Endodermal cell (in vitro differentiated cells): ENCODE data around the gene BARX2. TPM values are rescaled to one million over a fixed set of nuclear protein-coding genes. Genes with fewer than 3 reads are reported as not detected.

ENCODE experiments used
- DNase-seq: peaks from one replicate; pipeline ENCODE4 v3.0.0-alpha.2; 2017
- H3K27ac ChIP-seq: 2 replicates; pipeline ENCODE4 v1.5.1; 2013; ENCODE audit warnings: mild to moderate bottlenecking, low read depth, low read length, moderate library complexity
- H3K27me3 ChIP-seq: 2 replicates; pipeline ENCODE4 v1.6.1; 2013; ENCODE audit warnings: mild to moderate bottlenecking, low read length, moderate library complexity; ENCODE audit not compliant: insufficient read depth, control insufficient read depth, poor library complexity, severe bottlenecking
- H3K36me3 ChIP-seq: 2 replicates; pipeline ENCODE4 v1.7.0; 2013; ENCODE audit warnings: mild to moderate bottlenecking, low read length, moderate library complexity; ENCODE audit not compliant: control insufficient read depth, insufficient read depth
- H3K4me1 ChIP-seq: one replicate; pipeline ENCODE4 v1.7.0; 2013; ENCODE audit warnings: low read length; ENCODE audit not compliant: control insufficient read depth, insufficient read depth
- H3K4me3 ChIP-seq: 2 replicates; pipeline ENCODE4 v1.5.1; 2013; ENCODE audit warnings: mild to moderate bottlenecking, low read length, moderate library complexity
- H3K9ac ChIP-seq: 2 replicates; pipeline ENCODE4 v1.6.1; 2013; ENCODE audit warnings: mild to moderate bottlenecking, low read length, moderate library complexity; ENCODE audit not compliant: poor library complexity, severe bottlenecking; ENCODE audit errors: extremely low read depth
- H3K9me3 ChIP-seq: 2 replicates; pipeline ENCODE4 v1.6.1; 2013; ENCODE audit warnings: mild to moderate bottlenecking, low read length, moderate library complexity; ENCODE audit not compliant: control insufficient read depth
- H3K27ac Mint-ChIP-seq: 2 replicates; pipeline ENCODE4 v1.8.0; 2020; ENCODE audit warnings: mixed read lengths
- H3K27me3 Mint-ChIP-seq: 2 replicates; pipeline ENCODE4 v1.8.0; 2021; ENCODE audit warnings: mild to moderate bottlenecking, mixed read lengths; ENCODE audit not compliant: insufficient read depth
- H3K36me3 Mint-ChIP-seq: 2 replicates; pipeline ENCODE4 v1.8.0; 2020; ENCODE audit warnings: low read depth, mixed read lengths
- H3K4me1 Mint-ChIP-seq: 2 replicates; pipeline ENCODE4 v1.8.0; 2020; ENCODE audit warnings: mixed read lengths
- H3K4me3 Mint-ChIP-seq: 2 replicates; pipeline ENCODE4 v1.8.0; 2020; ENCODE audit warnings: mild to moderate bottlenecking, moderate library complexity, mixed read lengths
- H3K9me3 Mint-ChIP-seq: 2 replicates; pipeline ENCODE4 v1.8.0; 2020; ENCODE audit warnings: mild to moderate bottlenecking, mixed read lengths
- CTCF ChIP-seq: fragments of 200-600 bp; sonication (generic); conservative IDR thresholded peaks from 2 replicates; pipeline ENCODE4 v1.5.0; 2021; ENCODE audit warnings: antibody characterized with exemption, mild to moderate bottlenecking
- WGBS, 2 experiments: methylation state at CpG; one replicate each; pipeline versions ENCODE4 v1.1.5 to v1.1.7; 2013; ENCODE audit warnings: missing lambda C conversion rate in 2 of 2, mixed read lengths in 1 of 2; ENCODE audit not compliant: insufficient coverage in 1 of 2, insufficient read length in 1 of 2; 5-methylcytosine and 5-hydroxymethylcytosine counted together
- total RNA-seq, 2 donors: library from RNA; stranded (reverse); fragmentation: NEBNext Ultra II Directional in 1 of 2; extraction: Animal tissue kit (Norgen Biotek cat#: 25700) in 1 of 2; gene quantifications; 2 replicates in 1 of 2; 3 replicates in 1 of 2; pipeline ENCODE4 v1.2.1, GENCODE V29; 2021

BARX2 gene
- total RNA-seq, 2 donors from 2014 or later, result not detected

- Mint-ChIP-seq H3K27me3 (peaks cover 20% of the 10 kb centered on the region), H3K4me3 (no peak overlapping the region), H3K4me1 (peaks cover 3% of the 10 kb centered on the region), H3K27ac (no peak overlapping the region), H3K36me3 (no peaks in the 10 kb centered on the region), H3K9me3 (no peaks in the 10 kb centered on the region)
- Histone ChIP-seq H3K4me1 (no peaks in the 10 kb centered on the region), H3K36me3 (no peaks in the 10 kb centered on the region), H3K9ac (no peak overlapping the region), H3K4me3 (no peak overlapping the region), H3K9me3 (no peaks in the 10 kb centered on the region), H3K27ac (no peak overlapping the region), H3K27me3 (no peaks in the 10 kb centered on the region)
- WGBS, 2 experiments, result 83 to 86% methylated on average over 1 of the region's 1 CpG
- TF ChIP-seq CTCF, result no peak
- DNase-seq, result no peak
Measured at GRCh38 chr11:129387434-129387833, 11.8 kb downstream of the BARX2 start.

DNA sequence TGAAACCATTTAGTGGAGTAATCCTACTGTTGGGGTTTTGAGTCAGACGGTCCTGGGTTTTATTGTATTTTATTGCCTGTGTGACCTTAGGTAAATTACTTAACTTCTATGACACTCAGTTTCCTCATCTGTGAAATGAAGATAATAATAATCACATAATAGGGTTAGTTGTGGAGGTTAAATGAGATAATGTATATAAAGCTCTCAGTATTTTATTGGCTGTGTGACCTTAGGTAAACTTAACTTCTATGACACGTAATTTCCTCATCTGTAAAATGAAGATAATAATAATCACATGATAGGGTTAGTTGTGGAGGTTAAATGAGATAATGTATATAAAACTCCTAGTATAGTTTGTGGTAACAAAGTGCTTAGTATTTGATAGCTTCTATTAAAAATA, 13.2 kb downstream of the BARX2 start:
- DNase-seq, result no peak
- H3K9ac ChIP-seq, result no peak overlapping the region
- H3K9me3 ChIP-seq, result no peaks in the 10 kb centered on the region
- no peaks in the 10 kb centered on the region for H3K36me3 ChIP-seq
- no peak overlapping the region for H3K27ac ChIP-seq
- H3K27me3 Mint-ChIP-seq, result peaks cover 8% of the 10 kb centered on the region
- no peaks in the 10 kb centered on the region for H3K36me3 Mint-ChIP-seq
- H3K9me3 Mint-ChIP-seq, result no peaks in the 10 kb centered on the region
- no peaks in the 10 kb centered on the region for H3K4me1 Mint-ChIP-seq
- H3K4me3 Mint-ChIP-seq, result no peak overlapping the region
- no peaks in the 10 kb centered on the region for H3K4me1 ChIP-seq
- H3K4me3 ChIP-seq, result no peak overlapping the region
- no peak overlapping the region for H3K27ac Mint-ChIP-seq
- 100% methylated on average over 1 of the region's 2 CpGs; no CpG with 5 or more reads in 1 of the 2 experiments for WGBS, 2 experiments
- no peak for TF ChIP-seq CTCF
- no peaks in the 10 kb centered on the region for H3K27me3 ChIP-seq

DNA sequence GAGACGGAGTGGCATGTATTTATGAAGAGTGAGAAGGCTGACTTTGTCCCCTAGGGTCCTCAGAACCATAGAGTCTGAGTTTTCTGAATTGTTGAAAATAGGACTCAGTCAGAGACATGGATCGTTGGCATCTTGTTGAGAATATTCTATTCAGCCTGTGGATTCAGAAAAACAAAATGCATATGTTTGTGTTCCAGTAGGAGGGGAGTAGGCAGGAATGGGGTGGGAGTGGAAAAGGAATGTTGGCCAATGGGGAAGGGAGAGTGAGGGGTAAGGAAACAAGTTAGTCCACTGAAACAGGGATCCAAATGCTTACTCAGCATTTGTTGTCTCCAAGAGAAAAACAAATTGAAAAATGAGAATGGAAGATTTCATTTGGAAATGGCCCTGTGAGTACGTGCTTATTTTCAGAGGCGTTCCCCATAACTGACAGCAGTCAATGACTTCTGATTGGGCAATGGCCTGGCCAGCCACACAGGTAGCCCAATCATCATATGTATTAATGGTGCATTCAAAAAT, 14.7 kb downstream of the BARX2 start:
- H3K27ac ChIP-seq, result no peak overlapping the region
- no peak overlapping the region for H3K4me3 ChIP-seq
- no peak overlapping the region for H3K4me3 Mint-ChIP-seq
- no peaks in the 10 kb centered on the region for H3K27me3 ChIP-seq
- no peak for TF ChIP-seq CTCF
- no peaks in the 10 kb centered on the region for H3K9me3 Mint-ChIP-seq
- peaks cover 2% of the 10 kb centered on the region for H3K27me3 Mint-ChIP-seq
- no peaks in the 10 kb centered on the region for H3K4me1 Mint-ChIP-seq
- no peak for DNase-seq
- H3K27ac Mint-ChIP-seq, result no peak overlapping the region
- no peaks in the 10 kb centered on the region for H3K9me3 ChIP-seq
- H3K9ac ChIP-seq, result no peak overlapping the region
- 81 to 88% methylated on average over 3 to 4 of the region's 4 CpGs for WGBS, 2 experiments
- no peaks in the 10 kb centered on the region for H3K36me3 Mint-ChIP-seq
- no peaks in the 10 kb centered on the region for H3K36me3 ChIP-seq
- no peaks in the 10 kb centered on the region for H3K4me1 ChIP-seq
